ENCODE data around the gene EDN1. TPM values are rescaled to one million over a fixed set of nuclear protein-coding genes. Genes with fewer than 3 reads are reported as not detected.

EDN1 gene
- polyA plus RNA-seq, 1 donor (not counting 4 experiments of a cell fraction or from before 2014, with no cell fraction given) = 17.2 TPM

DNA sequence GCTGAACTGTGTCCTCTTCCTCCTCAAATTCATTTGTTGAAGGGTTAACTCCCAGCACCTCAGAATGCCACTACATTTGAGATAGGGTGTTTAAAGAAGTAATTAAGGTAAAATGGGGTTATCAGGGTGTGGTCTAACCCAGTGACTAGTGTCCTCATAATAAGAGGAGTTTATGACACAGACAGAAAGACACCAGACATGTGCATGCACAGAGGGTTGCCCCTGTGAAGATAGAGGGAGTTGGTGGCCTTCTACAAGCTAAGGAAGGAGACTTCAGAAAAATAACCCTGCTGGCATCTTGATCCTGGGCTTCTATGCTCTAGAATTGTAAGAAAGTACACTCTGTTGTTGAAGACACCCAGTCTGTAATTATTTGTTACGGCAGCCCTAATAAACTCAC, 24.9 kb upstream of the EDN1 start:
- Histone ChIP-seq H2AFZ (ENCODE audit: control insufficient read depth, low read length) (no peak overlapping the region), H3K27me3 (ENCODE audit: control insufficient read depth, extremely low read depth, insufficient read depth, low read length) (no peaks in the 10 kb centered on the region), H3K79me2 (ENCODE audit: control insufficient read depth, insufficient read depth, low read length) (no peaks in the 10 kb centered on the region), H3K9ac (ENCODE audit: control insufficient read depth, extremely low read depth, insufficient read depth, low read length) (no peak overlapping the region), H3K9me3 (ENCODE audit: control insufficient read depth, low read depth, low read length) (no peaks in the 10 kb centered on the region), H3K4me3 (ENCODE audit: control insufficient read depth in 2 of 3, extremely low read depth in 1 of 3, insufficient read depth in 2 of 3, low read depth in 1 of 3, low read length in 3 of 3) (no peak overlapping the region), H3K4me2 (ENCODE audit: control insufficient read depth, extremely low read depth, insufficient read depth, low read depth, low read length) (no peak overlapping the region), H3K9me1 (ENCODE audit: control insufficient read depth, extremely low read depth, insufficient read depth, low read length) (no peaks in the 10 kb centered on the region), H3K36me3 (ENCODE audit: control insufficient read depth in 2 of 2, extremely low read depth in 1 of 2, insufficient read depth in 2 of 2, low read length in 2 of 2) (no peaks in the 10 kb centered on the region), H3K4me1 (ENCODE audit: control insufficient read depth, extremely low read depth, insufficient read depth, low read length) (peaks cover 14% of the 10 kb centered on the region), H4K20me1 (ENCODE audit: control insufficient read depth, extremely low read depth, insufficient read depth, low read length) (no peaks in the 10 kb centered on the region), H3K27ac (ENCODE audit: control insufficient read depth, insufficient read depth, low read length) (no peak overlapping the region)
- FAIRE-seq (no peak), DNase-seq (ENCODE audit: low read depth, low spot score) (no peak)
- dilution Hi-C loops (cut with MboI; ENCODE audit: extremely low pct_ligation_motif_present, low sequenced_read_pairs) = no loop called here
- no peak for TF ChIP-seq EZH2 (IDR thresholded peaks at IDR 0.05; ENCODE audit: low read length)

DNA sequence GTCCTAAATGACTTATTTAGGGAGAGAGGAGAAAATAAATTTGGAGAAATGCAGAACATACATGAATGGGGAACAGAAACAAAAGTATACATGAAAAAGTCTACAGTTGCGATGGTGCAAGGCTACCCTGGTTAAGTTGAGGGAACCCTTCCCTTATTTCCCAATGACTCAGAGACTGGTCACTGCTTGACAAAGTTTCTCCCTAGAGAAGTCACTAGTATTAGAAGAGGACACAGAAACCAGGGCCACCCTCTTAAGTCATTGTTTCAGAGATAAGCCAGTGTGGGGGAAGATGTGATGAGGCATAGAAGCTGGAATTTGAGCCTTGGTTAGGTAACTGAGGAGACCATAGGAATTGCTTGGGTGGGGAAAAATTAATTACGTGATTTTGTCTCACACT, 24.4 kb upstream of the EDN1 start:
- no peak overlapping the region for H3K4me2 ChIP-seq (ENCODE audit: control insufficient read depth, extremely low read depth, insufficient read depth, low read depth, low read length)
- no peaks in the 10 kb centered on the region for H3K79me2 ChIP-seq (ENCODE audit: control insufficient read depth, insufficient read depth, low read length)
- peaks cover 14% of the 10 kb centered on the region for H3K4me1 ChIP-seq (ENCODE audit: control insufficient read depth, extremely low read depth, insufficient read depth, low read length)
- H4K20me1 ChIP-seq (ENCODE audit: control insufficient read depth, extremely low read depth, insufficient read depth, low read length) = no peaks in the 10 kb centered on the region
- H3K27me3 ChIP-seq (ENCODE audit: control insufficient read depth, extremely low read depth, insufficient read depth, low read length) = no peaks in the 10 kb centered on the region
- no peak overlapping the region for H3K4me3 ChIP-seq (ENCODE audit: control insufficient read depth in 2 of 3, extremely low read depth in 1 of 3, insufficient read depth in 2 of 3, low read depth in 1 of 3, low read length in 3 of 3)
- FAIRE-seq (no peak), DNase-seq (ENCODE audit: low read depth, low spot score) (no peak)
- no peaks in the 10 kb centered on the region for H3K9me1 ChIP-seq (ENCODE audit: control insufficient read depth, extremely low read depth, insufficient read depth, low read length)
- no peaks in the 10 kb centered on the region for H3K9me3 ChIP-seq (ENCODE audit: control insufficient read depth, low read depth, low read length)
- no peak overlapping the region for H3K27ac ChIP-seq (ENCODE audit: control insufficient read depth, insufficient read depth, low read length)
- dilution Hi-C loops (cut with MboI; ENCODE audit: extremely low pct_ligation_motif_present, low sequenced_read_pairs) = no loop called here
- TF ChIP-seq, protein P1, sequence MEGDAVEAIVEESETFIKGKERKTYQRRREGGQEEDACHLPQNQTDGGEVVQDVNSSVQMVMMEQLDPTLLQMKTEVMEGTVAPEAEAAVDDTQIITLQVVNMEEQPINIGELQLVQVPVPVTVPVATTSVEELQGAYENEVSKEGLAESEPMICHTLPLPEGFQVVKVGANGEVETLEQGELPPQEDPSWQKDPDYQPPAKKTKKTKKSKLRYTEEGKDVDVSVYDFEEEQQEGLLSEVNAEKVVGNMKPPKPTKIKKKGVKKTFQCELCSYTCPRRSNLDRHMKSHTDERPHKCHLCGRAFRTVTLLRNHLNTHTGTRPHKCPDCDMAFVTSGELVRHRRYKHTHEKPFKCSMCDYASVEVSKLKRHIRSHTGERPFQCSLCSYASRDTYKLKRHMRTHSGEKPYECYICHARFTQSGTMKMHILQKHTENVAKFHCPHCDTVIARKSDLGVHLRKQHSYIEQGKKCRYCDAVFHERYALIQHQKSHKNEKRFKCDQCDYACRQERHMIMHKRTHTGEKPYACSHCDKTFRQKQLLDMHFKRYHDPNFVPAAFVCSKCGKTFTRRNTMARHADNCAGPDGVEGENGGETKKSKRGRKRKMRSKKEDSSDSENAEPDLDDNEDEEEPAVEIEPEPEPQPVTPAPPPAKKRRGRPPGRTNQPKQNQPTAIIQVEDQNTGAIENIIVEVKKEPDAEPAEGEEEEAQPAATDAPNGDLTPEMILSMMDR (optimal IDR thresholded peaks at IDR 0.05 in 1 of 3, IDR thresholded peaks at IDR 0.05 in 1 of 3, conservative IDR thresholded peaks at IDR 0.05 in 1 of 3; ENCODE audit: extremely low read depth in 1 of 3, insufficient read depth in 2 of 3, low read length in 3 of 3) = no peak
- H2AFZ ChIP-seq (ENCODE audit: control insufficient read depth, low read length) = no peak overlapping the region
- no peaks in the 10 kb centered on the region for H3K36me3 ChIP-seq (ENCODE audit: control insufficient read depth in 2 of 2, extremely low read depth in 1 of 2, insufficient read depth in 2 of 2, low read length in 2 of 2)
- no peak overlapping the region for H3K9ac ChIP-seq (ENCODE audit: control insufficient read depth, extremely low read depth, insufficient read depth, low read length)

DNA sequence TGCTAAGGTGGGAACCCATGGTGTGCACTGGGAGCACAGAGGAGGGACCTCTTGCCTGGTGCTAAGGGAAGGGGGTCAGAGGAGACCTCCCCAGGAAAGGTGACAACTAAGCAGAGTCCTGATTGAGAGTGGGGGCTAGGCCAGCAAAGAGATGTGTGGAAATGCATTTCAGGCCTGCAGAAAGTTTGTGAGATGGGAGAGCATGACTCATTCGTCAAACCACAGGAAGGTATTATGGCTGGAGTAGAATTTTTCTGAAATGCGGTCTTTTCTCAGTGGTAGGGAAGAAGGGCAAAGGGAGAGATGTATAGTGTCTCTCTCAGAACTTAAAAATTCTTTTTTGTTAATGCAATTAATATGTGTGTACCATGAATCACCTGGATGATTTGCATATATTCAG, 23.6 kb upstream of the EDN1 start:
- Histone ChIP-seq H3K9me3 (ENCODE audit: control insufficient read depth, low read depth, low read length) (no peaks in the 10 kb centered on the region), H2AFZ (ENCODE audit: control insufficient read depth, low read length) (no peak overlapping the region), H3K4me3 (ENCODE audit: control insufficient read depth in 2 of 3, extremely low read depth in 1 of 3, insufficient read depth in 2 of 3, low read depth in 1 of 3, low read length in 3 of 3) (no peak overlapping the region), H3K36me3 (ENCODE audit: control insufficient read depth in 2 of 2, extremely low read depth in 1 of 2, insufficient read depth in 2 of 2, low read length in 2 of 2) (no peaks in the 10 kb centered on the region), H4K20me1 (ENCODE audit: control insufficient read depth, extremely low read depth, insufficient read depth, low read length) (no peaks in the 10 kb centered on the region), H3K4me1 (ENCODE audit: control insufficient read depth, extremely low read depth, insufficient read depth, low read length) (peaks cover 14% of the 10 kb centered on the region), H3K9me1 (ENCODE audit: control insufficient read depth, extremely low read depth, insufficient read depth, low read length) (no peaks in the 10 kb centered on the region), H3K9ac (ENCODE audit: control insufficient read depth, extremely low read depth, insufficient read depth, low read length) (no peak overlapping the region), H3K27me3 (ENCODE audit: control insufficient read depth, extremely low read depth, insufficient read depth, low read length) (no peaks in the 10 kb centered on the region), H3K4me2 (ENCODE audit: control insufficient read depth, extremely low read depth, insufficient read depth, low read depth, low read length) (no peak overlapping the region), H3K27ac (ENCODE audit: control insufficient read depth, insufficient read depth, low read length) (no peak overlapping the region), H3K79me2 (ENCODE audit: control insufficient read depth, insufficient read depth, low read length) (no peaks in the 10 kb centered on the region)
- dilution Hi-C loops (cut with MboI; ENCODE audit: extremely low pct_ligation_motif_present, low sequenced_read_pairs) = no loop called here
- FAIRE-seq (peak; percentile 81), DNase-seq (ENCODE audit: low read depth, low spot score) (no peak)
- TF ChIP-seq, protein P1 (optimal IDR thresholded peaks at IDR 0.05 in 1 of 3, IDR thresholded peaks at IDR 0.05 in 1 of 3, conservative IDR thresholded peaks at IDR 0.05 in 1 of 3; ENCODE audit: extremely low read depth in 1 of 3, insufficient read depth in 2 of 3, low read length in 3 of 3) = no peak
- TF ChIP-seq EZH2 (IDR thresholded peaks at IDR 0.05; ENCODE audit: low read length) = no peak
